Spleen (tissue), 7 donors: ENCODE measurements around the gene KCNT1.

Source experiments
- POLR2A ChIP-seq, 3 donors: fragments of 450-650 bp; IDR thresholded peaks; one replicate each; pipeline ENCODE4 v1.5.1; 2017; ENCODE audit warnings: antibody characterized with exemption in 3 of 3, mild to moderate bottlenecking in 1 of 3
- POLR2AphosphoS5 ChIP-seq, 3 donors: sonication (generic); formaldehyde crosslinking; IDR thresholded peaks; one replicate each; pipeline ENCODE4 v1.5.1; 2017; ENCODE audit warnings: antibody characterized with exemption in 3 of 3
- TF ChIP-seq, protein P1 (sequence below), 11 experiments: fragments of 200-600 bp in 7 of 11; fragments of 450-650 bp in 4 of 11; sonication (generic) in 4 of 11; IDR thresholded peaks in 8 of 11; conservative IDR thresholded peaks in 3 of 11; 1 replicate in 7 of 11; 2 replicates in 4 of 11; pipeline versions ENCODE4 v1.4.0 to v1.8.0; 2016 to 2021; ENCODE audit warnings: antibody characterized with exemption in 11 of 11, inconsistent platforms in 4 of 11, mild to moderate bottlenecking in 1 of 11
- donor health status: DM: no; HTN: no; CAD: no; lungs with moderate emphysema.
- donor health status: DM: no; HTN: no; CAD: no.
- donor health status: DM: no; HTN: no; CAD: no.

DNA sequence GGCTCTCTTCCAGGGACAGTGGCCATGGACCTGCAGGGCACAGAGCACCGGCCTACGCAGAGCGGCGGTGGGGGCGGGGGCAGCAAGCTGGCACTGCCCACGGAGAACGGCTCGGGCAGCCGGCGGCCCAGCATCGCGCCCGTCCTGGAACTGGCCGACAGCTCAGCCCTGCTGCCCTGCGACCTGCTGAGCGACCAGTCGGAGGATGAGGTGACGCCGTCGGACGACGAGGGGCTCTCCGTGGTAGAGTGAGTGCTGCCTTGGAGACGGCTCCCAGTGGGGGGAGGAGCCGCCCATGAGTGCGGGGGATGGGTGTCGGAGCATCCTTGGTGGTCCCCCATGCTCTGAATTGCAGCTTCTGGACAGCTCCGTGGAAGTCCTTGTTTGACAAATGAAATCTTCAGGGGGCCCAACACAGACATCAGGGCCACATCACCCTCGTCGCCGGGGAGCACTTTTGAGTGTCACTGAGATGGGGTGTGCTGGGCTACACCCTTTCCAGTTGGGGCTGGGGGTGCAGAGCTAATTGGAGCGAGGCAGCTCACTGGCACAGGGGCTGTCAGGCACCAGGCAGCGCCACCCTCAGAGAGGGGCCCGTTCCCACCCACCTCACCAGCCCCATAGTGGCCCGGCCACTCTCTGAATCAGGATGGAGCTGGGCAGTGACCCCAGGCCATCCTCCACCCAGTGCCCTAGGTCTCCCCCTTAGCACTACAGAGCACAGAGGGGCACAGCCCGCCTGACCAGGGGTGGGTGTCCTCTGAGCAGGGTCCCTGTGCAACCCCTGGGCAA lies 70.9 kb downstream of the KCNT1 start:
- TF ChIP-seq, protein P1, sequence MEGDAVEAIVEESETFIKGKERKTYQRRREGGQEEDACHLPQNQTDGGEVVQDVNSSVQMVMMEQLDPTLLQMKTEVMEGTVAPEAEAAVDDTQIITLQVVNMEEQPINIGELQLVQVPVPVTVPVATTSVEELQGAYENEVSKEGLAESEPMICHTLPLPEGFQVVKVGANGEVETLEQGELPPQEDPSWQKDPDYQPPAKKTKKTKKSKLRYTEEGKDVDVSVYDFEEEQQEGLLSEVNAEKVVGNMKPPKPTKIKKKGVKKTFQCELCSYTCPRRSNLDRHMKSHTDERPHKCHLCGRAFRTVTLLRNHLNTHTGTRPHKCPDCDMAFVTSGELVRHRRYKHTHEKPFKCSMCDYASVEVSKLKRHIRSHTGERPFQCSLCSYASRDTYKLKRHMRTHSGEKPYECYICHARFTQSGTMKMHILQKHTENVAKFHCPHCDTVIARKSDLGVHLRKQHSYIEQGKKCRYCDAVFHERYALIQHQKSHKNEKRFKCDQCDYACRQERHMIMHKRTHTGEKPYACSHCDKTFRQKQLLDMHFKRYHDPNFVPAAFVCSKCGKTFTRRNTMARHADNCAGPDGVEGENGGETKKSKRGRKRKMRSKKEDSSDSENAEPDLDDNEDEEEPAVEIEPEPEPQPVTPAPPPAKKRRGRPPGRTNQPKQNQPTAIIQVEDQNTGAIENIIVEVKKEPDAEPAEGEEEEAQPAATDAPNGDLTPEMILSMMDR (IDR thresholded peaks at IDR 0.05 in 8 of 11, conservative IDR thresholded peaks at IDR 0.05 in 3 of 11): no peak
- no peak for TF ChIP-seq POLR2AphosphoS5 (IDR thresholded peaks at IDR 0.05)
- no peak for TF ChIP-seq POLR2A (IDR thresholded peaks at IDR 0.05)
